Right lobe of liver (tissue), 4 donors: ENCODE measurements around the gene SLC9A3.
"Not testable (repeated sequence)": the region's sequence is repeated elsewhere in the genome, so short reads cannot be mapped to it uniquely, and the experiment has no call there.

Source experiments
- POLR2A ChIP-seq: fragments of 450-650 bp; IDR thresholded peaks from one replicate; pipeline ENCODE4 v1.6.1; 2017; ENCODE audit warnings: antibody characterized with exemption, mild to moderate bottlenecking
- TF ChIP-seq, protein P1 (sequence below), 4 donors: fragments of 200-600 bp in 3 of 4; fragments of 450-650 bp in 1 of 4; IDR thresholded peaks; one replicate each; pipeline versions ENCODE4 v1.5.1 to v1.8.0; 2016 to 2022; ENCODE audit warnings: antibody characterized with exemption in 4 of 4, mild to moderate bottlenecking in 2 of 4
- donor health status: DM: no; HTN: no; CAD: no.
- donor health status: DM: no; HTN: no; CAD: no.
- donor health status: DM: no; HTN: yes; CAD: no.

- TF ChIP-seq, protein P1, sequence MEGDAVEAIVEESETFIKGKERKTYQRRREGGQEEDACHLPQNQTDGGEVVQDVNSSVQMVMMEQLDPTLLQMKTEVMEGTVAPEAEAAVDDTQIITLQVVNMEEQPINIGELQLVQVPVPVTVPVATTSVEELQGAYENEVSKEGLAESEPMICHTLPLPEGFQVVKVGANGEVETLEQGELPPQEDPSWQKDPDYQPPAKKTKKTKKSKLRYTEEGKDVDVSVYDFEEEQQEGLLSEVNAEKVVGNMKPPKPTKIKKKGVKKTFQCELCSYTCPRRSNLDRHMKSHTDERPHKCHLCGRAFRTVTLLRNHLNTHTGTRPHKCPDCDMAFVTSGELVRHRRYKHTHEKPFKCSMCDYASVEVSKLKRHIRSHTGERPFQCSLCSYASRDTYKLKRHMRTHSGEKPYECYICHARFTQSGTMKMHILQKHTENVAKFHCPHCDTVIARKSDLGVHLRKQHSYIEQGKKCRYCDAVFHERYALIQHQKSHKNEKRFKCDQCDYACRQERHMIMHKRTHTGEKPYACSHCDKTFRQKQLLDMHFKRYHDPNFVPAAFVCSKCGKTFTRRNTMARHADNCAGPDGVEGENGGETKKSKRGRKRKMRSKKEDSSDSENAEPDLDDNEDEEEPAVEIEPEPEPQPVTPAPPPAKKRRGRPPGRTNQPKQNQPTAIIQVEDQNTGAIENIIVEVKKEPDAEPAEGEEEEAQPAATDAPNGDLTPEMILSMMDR (IDR thresholded peaks at IDR 0.05) = not testable (repeated sequence)
- TF ChIP-seq POLR2A = not testable (repeated sequence)
These were observed 49.9 kb downstream of the SLC9A3 start for GRCh38 chr5:474232-474839.
